CD4-positive, alpha-beta T cell treated with Interleukin-15 for 4 hours (primary cell): Measurements from ENCODE around the gene ZNF544.

ENCODE experiments used
- DNase-seq: peaks from one replicate; pipeline ENCODE4 v3.0.0-alpha.2; 2020; ENCODE audit warnings: low spot score

ZNF544 gene

DNA sequence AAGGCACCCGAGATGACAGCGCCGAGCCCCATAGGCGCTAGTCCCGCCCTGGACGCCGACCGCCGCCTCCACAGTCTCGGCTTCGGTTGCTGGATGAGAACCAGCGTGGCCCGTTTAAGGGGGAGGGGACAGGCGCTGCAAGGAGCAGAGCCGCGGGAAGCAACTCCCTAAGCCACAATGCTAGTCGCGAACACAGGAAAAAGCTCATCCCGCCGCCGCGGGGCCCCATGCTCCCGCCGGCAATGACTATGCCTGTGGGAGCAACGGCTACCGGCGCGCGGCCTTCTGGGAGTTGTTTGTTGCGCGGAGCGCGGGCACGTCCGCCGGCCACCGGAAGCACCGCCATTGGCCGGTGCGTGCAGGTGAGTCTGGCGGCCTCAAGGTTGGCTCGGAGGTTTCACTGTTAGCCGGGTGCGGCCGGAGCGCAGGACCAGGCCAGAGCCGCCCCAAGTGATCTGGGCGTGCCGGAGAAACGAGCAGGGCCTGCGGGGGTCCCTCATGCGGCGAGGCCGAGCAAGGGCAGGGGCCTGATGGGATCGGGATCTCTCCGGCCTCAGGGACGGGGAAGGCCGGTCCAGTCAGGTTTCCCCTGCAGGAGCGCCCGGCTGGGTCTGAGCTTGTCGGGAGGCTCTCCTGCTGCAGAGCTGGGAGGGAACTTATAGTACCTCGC lies at the start of gene ZNF544:
Gene ZNF544 (plus strand): TSS at position 330 of the 670 bp plus-strand sequence. CDS start 15,110 bp downstream, outside the sequence.
- peak; percentile 52 for DNase-seq

DNA sequence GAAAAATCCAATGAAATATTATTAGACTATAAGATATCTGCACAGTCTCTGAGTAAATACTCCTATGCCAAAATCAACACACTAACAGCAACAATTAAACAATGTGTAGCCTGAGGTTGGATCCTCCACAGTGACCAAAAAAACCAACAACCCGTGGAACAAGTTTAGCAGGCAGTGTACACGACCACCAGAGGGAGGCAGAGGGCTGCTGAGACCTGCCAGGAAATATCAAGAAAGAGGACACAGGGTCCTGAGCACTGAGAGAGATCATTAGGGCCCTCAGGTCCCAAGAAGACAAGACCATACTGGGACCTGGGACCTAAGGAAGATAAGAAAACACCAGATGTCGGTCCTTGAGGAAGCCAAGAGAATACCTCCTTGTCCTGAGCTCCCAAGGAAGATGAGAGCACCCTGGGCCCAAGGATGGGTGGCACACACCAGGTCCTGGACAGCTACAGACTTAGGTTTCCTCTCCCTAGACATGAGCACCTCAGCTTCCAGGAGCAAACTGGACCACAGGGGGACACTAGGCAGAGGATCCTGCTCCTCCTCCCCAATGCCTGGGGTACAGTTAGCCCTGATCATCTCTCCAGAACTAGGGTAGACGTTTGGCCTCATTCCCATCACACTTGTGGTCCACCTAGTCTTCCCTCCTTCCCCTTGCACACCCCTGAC lies 46.7 kb upstream of the ZNF544 start:
- DNase-seq: peak; percentile 55

DNA sequence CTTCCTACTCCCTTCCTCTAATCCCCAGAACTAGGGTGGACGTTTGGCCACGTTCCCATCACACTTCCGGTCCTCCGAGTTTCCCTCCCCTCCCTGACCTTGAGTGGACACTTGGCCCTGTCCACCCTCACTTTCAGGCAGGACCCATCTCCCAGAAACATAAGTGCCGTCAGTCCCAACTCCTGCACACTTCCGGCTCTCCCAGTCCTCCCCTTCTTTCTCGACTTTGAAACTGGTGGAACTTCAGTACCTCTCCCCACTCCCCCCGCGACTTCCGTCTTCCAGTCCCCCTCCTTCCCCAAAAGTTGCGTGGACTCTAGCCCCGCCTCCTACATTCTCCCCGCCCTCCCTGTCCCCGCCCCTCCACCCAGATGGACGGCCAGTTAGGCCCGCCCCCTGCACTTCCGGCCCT lies 46.1 kb upstream of the ZNF544 start:
- peak; percentile 85 for DNase-seq

DNA sequence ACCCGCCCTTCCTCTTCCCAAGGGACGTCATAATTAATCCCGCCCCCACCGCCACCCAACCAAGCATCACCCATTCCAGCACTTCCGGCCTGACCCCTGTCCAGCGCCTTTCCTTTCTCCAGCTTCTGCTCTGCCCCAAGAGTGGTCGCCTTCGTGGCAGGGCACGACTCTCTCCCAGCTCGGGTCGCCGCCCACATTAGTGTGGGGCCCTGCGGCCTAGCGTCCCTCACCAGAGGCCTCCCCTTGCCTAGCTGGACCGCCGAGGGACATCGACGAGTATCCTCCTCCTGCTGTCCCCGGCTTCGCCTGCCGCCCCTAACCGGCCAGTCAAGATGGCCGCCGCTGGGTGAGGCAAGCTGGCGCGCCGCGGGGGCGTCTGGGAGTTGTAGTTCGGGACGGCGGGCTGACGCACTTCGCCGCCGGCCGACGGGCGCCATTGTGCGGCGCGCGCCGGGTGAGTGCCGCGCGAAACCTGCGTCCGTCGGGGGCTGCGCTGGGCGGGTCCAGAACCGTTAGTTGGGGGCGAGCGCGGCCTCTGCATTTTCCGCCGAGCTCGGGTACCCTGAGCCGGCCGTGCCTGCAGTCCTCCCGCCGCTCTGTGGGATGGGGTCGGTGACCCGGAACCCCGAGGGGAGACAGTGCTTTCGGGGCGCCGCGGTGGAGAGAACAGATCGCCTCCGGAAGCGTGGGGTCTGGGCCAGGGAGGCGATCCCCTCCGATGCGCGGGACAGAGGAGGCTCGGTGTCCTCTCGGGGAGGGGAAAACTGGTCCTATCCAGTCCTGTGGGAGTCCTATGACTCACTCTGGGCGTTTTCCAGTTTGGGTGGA lies 45.5 kb upstream of the ZNF544 start, which contains the start of gene ZNF274:
Gene ZNF274 (plus strand): TSS at position 73 of the 828 bp plus-strand sequence. CDS start 905 bp downstream, outside the sequence.
- DNase-seq: peak; percentile 94

DNA sequence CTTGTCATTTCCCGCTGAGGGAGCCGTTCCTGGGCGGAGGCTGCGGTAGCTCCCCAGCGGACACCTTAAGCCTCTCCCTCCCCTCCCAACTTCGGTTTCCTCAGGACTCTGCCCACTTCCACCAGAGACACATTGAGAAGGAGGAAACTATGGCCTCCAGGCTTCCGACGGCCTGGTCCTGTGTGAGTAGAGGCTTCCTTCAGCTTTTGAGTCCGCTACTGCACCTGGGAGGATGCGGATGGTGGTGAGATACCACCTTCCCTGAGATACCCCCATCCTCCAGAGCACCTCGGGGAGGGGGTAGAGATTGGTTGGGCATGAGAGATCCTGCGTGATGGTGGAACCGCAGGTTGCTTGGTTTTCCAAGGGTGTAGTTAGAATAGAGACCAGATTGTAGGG lies 44.9 kb upstream of the ZNF544 start:
- no peak for DNase-seq

DNA sequence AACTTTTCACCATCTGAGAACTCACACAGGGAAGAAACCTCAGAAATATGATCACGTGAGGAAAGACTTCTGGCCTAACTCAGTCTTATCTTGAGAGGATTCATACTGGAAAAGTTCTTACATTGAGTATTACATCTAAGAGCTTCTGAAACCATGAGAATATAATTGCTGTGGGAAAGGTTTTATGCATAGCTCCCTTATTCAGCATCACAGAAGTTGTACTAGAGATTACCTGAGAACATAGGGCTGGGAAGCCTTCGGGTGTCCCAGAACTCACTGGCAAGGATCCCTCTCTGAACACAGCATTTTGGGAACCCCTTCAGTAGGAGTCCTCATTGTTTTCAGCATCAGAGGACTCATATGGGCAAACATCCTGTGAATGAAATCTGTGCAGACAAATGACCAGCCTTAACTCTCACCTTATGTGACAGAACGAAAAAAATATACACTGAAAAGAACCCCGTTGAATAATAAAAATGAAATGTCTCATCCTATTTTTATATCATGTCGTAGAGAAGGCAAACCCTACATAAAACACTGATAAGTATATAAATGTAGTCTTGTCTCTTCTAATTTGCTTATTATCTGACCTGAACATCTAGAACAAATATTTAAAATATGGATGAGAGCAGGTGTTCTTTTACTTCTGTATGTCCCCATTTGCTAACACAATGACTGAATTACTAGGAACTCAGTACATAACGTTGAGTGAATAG lies 31.7 kb upstream of the ZNF544 start:
- no peak for DNase-seq

DNA sequence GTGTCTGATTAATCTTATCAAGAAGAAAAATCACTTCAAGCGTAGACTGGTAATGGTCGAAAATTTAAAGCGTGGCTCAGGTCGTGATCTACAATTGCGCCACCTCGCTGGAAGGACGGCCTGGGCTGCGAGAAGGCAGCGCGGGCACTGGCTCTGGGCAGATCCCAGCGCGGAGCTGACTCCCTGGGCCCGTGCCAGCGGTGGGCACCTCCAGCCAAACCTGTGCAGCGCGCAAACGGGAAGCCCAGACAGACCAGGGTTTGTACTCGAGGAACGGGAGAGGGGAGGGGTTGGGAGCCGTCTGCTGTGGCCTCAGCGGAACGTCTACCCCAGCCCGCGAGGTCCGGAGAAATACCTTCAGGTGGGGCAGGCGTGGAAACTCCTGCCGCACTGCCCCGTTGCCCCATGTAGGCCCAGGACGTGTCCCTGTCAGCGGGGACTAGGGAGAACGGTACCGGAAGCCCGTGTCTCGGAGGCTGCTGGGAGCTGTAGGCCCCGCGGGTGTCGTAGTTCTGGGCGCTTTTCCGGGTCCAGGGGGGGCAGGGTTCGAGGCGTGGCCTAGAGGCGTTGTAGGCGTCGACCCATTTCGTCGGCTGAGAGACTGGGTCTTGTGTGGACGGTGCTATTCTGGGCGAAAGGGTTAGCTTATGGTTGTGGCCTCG lies 24.8 kb upstream of the ZNF544 start:
- DNase-seq: no peak

DNA sequence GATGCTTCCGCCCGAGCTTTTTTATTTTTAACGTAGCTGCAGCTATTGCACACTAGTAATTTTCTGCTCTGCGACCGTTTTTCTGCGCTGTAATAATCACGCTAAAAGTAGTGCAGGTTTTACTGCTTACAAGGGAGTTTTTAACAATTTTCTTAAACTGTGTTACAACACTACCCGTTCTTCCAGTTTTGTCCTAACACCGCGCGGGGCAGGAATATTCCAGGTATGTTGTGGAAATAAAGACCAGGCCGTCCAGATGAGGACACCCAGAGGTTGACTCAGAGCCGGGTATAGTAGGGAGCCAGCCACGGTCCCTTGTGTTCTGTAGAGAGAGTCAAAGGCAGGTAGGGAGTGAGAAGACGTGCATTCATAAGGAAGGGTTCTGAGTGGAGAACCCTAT lies 24.1 kb upstream of the ZNF544 start:
- no peak for DNase-seq

DNA sequence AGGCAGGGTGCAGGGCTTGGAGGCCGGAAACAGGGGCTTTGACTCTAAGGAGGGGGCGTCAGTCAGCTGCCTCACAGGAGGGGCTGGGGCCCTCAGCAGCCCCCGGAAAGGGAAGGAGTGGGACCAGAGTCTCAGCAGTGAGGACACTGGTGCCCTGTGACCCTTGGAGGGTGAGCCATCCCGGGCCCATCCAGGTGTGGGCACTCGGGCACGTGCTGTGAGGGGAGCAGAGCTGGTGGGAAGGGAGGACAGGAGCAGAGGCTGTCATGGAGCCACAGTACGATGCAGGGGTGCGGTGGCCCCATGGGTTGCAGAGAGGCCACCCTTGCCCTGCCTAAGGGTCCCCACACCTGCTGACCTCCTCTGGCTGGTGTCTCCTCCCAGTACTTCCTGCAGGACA lies 19.1 kb upstream of the ZNF544 start:
- DNase-seq: no peak

DNA sequence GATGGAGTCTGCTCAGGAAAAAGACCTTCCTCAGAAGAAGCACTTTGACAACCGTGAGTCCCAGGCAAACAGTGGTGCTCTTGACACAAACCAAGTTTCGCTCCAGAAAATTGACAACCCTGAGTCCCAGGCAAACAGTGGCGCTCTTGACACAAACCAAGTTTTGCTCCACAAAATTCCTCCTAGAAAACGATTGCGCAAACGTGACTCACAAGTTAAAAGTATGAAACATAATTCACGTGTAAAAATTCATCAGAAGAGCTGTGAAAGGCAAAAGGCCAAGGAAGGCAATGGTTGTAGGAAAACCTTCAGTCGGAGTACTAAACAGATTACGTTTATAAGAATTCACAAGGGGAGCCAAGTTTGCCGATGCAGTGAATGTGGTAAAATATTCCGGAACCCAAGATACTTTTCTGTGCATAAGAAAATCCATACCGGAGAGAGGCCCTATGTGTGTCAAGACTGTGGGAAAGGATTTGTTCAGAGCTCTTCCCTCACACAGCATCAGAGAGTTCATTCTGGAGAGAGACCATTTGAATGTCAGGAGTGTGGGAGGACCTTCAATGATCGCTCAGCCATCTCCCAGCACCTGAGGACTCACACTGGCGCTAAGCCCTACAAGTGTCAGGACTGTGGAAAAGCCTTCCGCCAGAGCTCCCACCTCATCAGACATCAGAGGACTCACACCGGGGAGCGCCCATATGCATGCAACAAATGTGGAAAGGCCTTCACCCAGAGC lies 16.2 kb upstream of the ZNF544 start:
- DNase-seq: no peak

DNA sequence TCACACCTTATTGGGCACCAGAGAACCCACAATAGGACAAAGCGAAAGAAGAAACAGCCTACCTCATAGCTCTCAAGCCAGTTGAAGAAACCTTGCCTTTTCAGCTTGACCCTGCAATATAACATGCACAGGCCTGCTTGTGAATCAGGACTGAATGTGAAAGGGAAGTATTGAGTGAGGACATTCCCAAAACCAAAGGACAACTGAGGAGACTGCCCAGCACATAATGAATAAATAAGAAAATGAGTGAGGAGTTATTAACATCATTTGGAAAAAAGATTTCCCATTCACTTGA lies 15.7 kb upstream of the ZNF544 start:
- no peak for DNase-seq

DNA sequence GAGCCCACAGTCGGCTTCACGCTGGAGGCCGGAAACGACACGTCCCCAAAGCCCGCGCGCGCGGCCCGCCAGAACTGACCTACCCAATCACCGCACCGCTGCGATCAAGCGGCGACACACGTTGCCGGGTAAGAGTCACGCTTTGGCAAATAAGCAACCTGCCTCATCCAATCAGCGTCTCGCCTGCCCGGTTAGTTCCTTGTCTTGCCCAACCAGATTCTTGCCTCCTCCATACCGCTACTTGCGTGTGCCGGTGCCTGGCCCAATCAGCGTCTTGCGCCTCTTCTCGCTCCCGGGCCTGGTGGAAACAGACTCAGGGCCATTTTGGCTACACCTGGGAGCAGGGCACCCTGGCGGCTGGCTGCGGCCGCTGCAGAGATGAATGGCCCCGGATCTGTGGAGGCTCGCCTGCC lies 11.6 kb upstream of the ZNF544 start:
- no peak for DNase-seq

DNA sequence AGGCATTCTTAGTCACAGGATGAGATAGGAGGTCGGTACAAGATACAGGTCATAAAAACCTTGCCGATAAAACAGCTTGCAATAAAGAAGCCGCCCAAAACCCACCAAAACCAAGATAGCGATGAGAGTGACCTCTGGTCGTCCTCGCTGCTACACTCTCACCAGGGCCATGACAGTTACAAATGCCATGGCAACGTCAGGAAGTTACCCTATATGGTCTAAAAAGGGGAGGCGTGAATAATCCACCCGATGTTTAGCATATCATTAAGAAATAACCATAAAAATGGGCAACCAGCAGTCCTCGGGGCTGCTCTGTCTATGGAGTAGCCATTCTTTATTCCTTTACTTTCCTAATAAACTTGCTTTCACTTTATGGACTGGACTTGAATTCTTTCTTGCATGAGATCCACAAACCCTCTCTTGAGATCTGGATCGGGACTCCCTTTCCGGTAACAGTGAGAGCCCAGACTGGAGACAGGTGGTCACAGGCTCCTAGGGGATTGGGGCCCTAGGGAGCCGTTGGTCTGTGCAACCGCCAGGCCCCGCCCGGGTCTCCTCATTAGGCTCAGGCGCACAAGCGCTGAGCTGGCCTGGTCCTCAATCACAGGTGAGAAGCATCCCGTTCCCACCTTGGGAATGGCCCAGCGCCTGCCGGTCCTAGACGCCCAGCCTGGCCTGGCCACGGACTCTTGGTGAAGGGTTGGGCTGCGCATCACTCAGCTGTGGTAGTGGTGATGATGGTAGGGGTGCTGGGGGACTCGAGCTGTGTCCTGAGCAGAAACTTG lies 10.9 kb upstream of the ZNF544 start:
- DNase-seq: no peak

DNA sequence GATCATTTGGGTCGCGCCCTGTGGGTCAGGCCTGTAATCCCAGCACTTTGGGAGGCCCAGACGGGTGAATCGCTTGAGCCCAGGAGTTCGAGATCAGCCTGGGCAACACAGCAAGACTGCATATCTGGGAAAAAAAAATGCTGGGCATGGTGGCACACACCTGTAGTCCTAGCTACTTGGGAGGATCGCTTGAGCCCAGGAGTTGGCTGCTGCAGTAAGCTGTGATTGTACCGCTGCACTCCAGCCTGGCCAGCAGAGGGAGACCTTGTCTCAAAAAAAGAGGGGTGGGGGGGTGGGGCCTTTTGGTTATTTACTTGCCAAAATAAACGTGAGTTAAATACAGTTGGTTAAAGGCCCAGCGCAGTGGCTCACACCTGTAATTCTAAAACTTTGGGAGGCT lies 9.8 kb upstream of the ZNF544 start:
- peak; percentile 49 for DNase-seq

DNA sequence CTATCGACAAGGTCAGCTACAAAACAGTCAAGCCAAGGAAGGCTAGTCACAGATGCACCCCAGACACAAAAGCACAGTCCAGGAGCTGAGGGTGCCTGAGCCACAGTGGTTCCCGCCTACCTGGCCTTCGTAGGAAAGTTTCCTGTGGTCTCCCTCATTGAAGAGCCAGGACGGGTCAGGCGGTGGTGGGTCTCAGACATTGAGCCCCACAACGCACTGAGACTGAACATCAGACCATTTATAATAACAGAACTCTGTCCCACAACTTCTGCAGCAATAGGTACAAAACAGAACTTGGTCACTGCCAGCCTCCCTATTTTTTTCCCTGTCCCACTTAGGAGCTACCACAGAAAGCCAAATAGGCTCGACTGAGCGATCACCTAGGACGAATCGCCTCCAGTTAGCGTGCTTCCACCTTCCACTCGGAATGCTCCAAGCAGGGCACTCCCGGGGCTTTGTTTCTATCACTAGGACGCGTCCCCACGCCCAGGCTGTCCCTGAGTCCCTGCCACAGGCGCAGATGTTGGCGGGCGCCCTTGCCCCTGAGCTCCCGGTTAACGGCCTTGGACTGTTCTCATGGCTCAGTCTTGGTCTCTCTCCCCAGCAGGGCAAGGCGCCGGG lies 640 bp upstream of the ZNF544 start:
- no peak for DNase-seq

DNA sequence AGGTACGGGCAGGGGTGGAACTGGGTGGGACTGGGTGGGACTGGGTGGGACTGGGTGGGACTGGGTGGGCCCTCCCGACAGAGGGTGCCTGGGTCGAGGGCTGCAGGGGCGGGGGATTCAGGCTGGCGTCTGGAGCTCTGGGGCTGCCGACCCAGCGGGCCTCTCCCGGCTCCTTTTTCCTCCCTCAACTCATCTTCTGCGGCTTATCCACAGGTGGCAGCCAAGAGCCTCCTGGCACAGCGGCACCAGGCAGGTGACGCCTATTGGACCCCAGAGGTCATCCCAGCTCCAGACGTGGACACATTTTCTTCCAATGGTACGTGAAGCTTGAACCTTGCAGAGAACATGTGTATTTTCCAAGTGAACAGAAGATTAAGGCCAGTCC lies 533 bp downstream of the ZNF544 start:
- peak; percentile 14 for DNase-seq

DNA sequence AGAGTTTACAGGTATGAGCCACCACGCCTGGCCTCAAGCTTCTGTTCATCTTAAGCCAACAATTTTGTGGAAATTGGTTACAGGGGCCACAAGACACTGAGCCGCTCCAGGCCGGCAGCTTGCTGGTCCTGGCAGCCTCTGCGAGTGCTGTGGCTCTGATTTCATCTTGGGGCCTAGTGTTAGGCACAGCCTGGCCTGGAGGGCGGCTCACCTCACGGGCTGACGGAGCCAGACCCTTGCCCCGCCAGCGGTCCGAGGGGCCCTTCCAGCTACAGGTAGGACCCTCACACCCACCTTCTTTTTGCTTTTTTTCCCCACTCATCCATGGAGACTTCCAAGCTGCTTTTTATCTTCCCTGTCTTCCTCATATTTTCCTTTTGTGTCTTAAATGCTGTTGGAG lies 8.6 kb downstream of the ZNF544 start:
- DNase-seq: no peak

DNA sequence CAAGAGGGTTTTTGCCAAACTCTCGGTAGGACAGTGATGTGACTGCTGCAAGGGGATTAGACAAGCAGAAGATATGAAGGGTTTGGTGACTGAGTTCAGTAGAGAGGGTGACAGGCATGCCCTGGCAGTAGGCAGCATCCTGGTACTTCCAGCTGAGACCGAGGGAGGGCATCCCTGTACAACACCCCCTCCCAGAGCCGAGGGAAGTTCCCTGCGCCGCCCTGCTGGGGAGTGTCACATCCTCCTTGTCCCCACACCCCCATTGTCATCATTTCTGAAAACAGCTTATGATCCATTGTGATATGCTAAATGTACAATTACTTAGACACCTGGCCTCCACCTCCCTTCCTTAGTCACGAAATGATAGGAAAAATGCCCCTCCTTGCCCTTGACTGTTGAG lies 14.6 kb downstream of the ZNF544 start:
- DNase-seq: no peak

DNA sequence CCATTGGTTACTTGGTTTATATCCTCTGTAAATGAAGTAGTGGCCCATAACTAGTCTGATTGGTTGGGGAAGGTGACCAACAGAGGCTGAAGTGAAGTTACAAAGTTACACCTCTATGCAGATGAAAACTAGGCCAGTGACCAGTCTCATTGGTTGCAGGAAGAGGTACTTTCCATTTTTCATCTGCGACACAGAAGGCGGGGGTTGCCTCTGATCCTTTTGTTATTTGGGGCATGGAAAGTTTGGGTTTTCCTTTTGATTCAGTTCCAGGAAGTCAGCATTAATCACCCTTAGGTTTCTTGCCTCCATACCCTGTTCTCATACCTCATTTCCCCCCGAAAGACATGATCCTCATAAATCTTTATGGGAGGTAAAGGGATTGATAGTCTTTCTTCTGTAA lies 20.2 kb downstream of the ZNF544 start:
- DNase-seq: no peak

DNA sequence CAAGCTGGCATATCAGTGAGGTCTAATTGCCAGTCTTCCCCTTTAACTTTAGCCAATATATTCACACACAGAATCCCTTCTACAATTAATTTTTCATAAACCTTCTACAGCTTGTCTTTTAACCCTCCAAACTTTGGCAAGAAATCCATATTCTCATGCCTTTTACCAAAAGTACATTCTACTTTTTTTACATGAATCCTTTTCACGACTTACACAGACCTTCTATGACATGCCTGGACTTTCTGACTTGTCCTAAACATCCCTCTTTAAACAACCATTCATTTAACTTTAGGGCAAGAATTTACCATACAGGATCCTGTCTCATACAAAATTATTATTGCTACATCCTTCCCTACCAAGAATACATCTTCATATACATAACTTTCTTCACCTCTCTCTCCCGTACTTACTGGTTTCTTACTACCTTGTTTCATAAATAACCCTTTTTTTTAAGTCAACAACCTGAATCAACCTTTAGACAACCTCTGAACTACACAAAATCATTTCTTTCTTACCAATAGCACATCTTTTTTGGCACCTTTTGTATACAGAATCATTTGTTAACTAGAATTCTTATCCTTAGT lies 23.5 kb downstream of the ZNF544 start:
- no peak for DNase-seq
